AG10803 (cell line): Measurements from ENCODE around the gene SH3D19.
A peak's percentile ranks its signal among the peaks of the same experiment; 100 is the strongest.

ENCODE experiments used
- DNase-seq: peaks from one replicate; pipeline ENCODE4 v3.0.0; 2010; ENCODE audit warnings: low read depth
- H3K4me3 ChIP-seq: 2 replicates; pipeline ENCODE4 v1.5.1; 2011; ENCODE audit warnings: mild to moderate bottlenecking, low read length, control low read depth
- TF ChIP-seq, protein P1 (sequence below): conservative IDR thresholded peaks from 2 replicates; pipeline ENCODE4 v1.5.1; 2011; ENCODE audit warnings: mild to moderate bottlenecking, low read length, control low read depth, inconsistent platforms

The SH3D19 gene

DNA sequence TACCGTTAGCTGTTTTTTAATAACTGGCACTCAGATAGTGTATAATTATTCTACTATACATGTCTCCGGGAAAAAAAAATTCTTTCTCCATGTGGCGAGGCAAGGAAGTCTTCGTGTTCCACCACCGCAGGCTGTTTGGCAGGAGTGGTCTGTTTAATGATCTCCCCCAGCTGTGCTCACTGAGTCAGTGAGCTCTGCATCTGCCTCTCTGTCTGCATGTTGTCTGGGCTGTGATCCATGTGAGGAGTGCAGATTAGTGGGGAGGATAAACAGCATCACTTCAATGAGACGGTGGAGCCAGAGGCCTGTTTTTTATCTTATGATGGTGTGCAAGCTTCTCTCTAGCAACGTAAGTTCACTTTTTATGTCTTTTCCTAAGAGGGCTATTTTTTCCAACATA, 156.2 kb downstream of the SH3D19 start:
- H3K4me3 ChIP-seq, result no peak overlapping the region
- TF ChIP-seq, protein P1, sequence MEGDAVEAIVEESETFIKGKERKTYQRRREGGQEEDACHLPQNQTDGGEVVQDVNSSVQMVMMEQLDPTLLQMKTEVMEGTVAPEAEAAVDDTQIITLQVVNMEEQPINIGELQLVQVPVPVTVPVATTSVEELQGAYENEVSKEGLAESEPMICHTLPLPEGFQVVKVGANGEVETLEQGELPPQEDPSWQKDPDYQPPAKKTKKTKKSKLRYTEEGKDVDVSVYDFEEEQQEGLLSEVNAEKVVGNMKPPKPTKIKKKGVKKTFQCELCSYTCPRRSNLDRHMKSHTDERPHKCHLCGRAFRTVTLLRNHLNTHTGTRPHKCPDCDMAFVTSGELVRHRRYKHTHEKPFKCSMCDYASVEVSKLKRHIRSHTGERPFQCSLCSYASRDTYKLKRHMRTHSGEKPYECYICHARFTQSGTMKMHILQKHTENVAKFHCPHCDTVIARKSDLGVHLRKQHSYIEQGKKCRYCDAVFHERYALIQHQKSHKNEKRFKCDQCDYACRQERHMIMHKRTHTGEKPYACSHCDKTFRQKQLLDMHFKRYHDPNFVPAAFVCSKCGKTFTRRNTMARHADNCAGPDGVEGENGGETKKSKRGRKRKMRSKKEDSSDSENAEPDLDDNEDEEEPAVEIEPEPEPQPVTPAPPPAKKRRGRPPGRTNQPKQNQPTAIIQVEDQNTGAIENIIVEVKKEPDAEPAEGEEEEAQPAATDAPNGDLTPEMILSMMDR, result no peak
- peak; percentile 98 for DNase-seq

DNA sequence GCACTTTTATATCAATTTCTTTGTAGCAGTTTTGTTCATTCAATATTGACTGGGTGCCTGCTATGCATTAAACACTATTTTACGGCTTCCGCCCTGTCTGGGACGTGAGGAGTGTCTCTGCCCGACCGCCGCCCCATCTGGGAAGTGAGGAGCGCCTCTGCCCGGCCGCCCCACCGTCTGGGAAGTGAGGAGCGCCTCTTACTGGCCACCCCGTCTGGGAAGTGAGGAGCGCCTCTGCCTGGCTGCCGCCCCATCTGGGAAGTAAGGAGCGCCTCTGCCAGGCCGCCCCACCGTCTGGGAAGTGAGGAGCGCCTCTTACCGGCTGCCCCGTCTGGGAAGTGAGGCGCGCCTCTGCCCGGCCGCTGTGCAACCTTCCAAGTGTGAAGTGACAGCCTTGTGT, 157.8 kb downstream of the SH3D19 start:
- H3K4me3 ChIP-seq, result no peak overlapping the region
- DNase-seq, result no peak
- TF ChIP-seq, protein P1, result no peak

DNA sequence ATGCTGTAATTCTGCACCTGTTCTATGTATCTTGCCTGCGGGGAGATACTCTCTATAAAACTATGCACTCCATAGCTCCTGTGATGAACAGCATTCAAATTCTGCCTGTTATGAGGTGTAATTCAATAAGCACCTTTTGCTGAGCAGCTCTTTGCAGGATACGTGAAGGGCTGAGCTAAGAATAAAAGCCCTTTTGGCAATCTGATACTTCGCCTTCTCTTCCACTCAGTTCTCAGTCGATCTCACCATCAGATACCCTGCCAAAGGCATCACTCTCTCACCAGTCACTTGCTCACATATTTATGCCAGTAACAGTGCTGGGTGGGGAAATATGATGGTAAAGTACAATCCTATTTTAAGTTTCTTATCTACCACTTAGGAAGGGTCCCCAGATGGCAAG, 158.8 kb downstream of the SH3D19 start:
- H3K4me3 ChIP-seq, result no peak overlapping the region
- no peak for DNase-seq
- TF ChIP-seq, protein P1, result no peak

DNA sequence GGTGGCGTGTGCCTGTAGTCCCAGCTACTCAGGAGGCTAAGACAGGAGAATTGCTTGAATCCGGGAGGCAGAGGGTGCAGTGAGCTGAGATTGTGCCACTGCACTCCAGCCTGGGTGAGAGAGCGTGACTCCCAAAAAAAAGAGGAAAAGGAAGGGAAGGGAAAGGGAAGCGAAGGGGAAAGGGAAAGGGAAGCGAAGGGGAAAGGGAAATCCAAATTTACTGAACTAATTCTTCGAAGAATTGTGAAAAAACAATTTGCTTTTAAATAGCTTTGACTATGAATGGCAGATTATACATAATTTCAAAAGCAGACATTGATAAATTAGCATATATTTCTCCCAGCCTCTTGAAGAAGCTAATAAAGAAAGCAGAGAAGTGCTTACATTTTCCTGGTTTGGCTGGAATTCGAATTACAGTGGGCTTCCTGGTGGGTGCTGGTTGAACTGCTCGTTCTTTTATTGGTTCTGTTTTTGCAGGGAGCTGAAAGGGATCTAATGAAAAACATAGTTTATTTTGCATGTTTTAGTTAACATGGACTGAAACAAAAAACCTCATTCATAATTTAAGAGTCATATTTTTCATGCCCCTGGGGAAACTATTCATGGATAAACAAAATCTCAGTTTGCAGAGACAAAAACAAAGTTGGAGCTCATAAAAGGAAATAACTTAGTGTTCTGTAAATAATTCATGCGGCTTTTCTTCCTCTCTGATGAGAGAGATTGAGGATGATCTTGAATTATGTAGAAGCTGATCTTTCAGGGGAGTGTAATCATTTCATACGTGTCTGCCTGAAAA, 160.0 kb downstream of the SH3D19 start:
- TF ChIP-seq, protein P1, result no peak
- no peak for DNase-seq
- no peak overlapping the region for H3K4me3 ChIP-seq

DNA sequence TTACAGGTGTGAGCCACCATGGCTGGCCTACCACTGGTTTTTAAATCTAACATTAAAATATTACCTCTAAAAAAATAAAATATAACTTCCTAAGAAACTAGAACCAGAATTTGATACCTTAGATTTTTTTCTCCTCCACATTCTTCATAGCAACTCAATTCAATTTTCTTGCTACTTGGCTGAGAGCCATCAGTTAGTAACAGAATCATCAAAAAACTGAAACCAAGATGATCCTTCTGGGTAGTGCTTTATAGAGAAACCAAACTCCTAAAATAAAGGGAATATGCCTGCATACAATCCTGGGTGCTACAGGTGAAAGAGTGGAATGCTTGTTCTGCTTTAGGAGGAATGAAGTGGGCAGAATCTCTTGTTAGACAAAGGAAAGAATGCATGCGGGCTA, 161.6 kb downstream of the SH3D19 start:
- H3K4me3 ChIP-seq, result no peak overlapping the region
- no peak for DNase-seq
- TF ChIP-seq, protein P1, result no peak

DNA sequence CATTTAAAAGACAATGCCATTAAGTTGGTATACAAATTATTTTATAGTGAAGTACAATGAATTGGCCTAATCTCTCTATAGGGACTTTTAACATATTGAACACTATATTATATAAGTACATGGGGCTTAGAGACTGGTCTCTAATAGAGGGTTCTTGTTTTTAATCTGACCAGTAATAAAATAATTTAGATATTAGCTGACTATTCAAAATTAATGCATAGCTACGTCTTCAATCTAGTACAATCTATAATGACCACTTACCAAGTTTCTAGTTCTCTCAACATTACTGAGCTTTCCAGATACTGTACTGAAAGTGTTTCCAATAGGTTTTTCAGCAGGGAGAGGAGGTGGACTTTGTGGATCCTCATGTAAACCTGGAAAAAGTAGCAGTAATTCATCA, 166.4 kb downstream of the SH3D19 start:
- TF ChIP-seq, protein P1, result no peak
- no peak for DNase-seq
- H3K4me3 ChIP-seq, result no peak overlapping the region

DNA sequence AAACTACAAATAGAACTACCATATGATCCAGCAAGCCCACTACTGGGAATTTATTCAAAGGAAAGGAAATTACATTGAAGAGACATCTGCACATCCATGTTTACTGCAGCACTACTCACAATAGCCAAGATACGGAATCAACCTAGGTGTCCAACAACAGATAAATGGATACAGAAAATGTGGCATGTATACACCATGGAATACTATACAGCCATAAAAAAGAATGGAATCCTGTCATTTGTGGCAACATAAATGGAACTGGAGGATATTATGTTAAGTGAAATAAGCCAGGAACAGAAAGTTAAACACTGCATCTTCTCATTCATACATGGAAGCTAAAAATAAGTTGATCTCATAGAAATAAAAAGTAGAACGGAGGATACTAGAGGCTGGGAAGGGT, 167.9 kb downstream of the SH3D19 start:
- no peak overlapping the region for H3K4me3 ChIP-seq
- TF ChIP-seq, protein P1, result no peak

More for the DNA sequence above, 167.9 kb downstream of the SH3D19 start:
- no peak for DNase-seq
